CD4-positive, alpha-beta memory T cell (primary cell): ENCODE measurements around the gene PTGER1. TPM values are rescaled to one million over a fixed set of nuclear protein-coding genes. Genes with fewer than 3 reads are reported as not detected.
A peak's percentile ranks its signal among the peaks of the same experiment; 100 is the strongest.

ENCODE experiments used
- CTCF ChIA-PET: fragments of 350-600 bp; sonication (Branson Sonifier 250); formaldehyde crosslinking; loops from one replicate; lab custom pipeline; 2021; ENCODE audit warnings: inconsistent platforms; ENCODE audit not compliant: partially characterized antibody; lab: Charles Lee
- POLR2A ChIA-PET: fragments of 350-600 bp; sonication (Branson Sonifier 250); formaldehyde crosslinking; loops from one replicate; lab custom pipeline; 2021; ENCODE audit not compliant: partially characterized antibody; lab: Charles Lee
- DNase-seq, 5 donors: peaks; one replicate each; pipeline versions ENCODE4 v3.0.0 to v3.0.0-alpha.2; 2020 to 2022; ENCODE audit warnings: mixed read lengths in 1 of 5
- H3K27ac ChIP-seq: one replicate; pipeline ENCODE4 v1.7.0; 2013; ENCODE audit warnings: low read depth, low read length
- H3K27me3 ChIP-seq: 2 replicates; pipeline ENCODE4 v1.7.0; 2013; ENCODE audit warnings: mild to moderate bottlenecking, low read length, moderate library complexity; ENCODE audit not compliant: insufficient read depth
- H3K36me3 ChIP-seq: 2 replicates; pipeline ENCODE4 v1.7.0; 2013; ENCODE audit warnings: mild to moderate bottlenecking, low read length, moderate library complexity; ENCODE audit not compliant: insufficient read depth
- H3K4me1 ChIP-seq: 2 replicates; pipeline ENCODE4 v1.7.0; 2013; ENCODE audit warnings: mild to moderate bottlenecking, low read length, moderate library complexity; ENCODE audit not compliant: insufficient read depth
- H3K4me3 ChIP-seq, 2 donors: one replicate each; pipeline ENCODE4 v1.7.0; 2013; ENCODE audit warnings: low read length in 2 of 2, mild to moderate bottlenecking in 1 of 2
- H3K9me3 ChIP-seq, 2 donors: one replicate each; pipeline ENCODE4 v1.7.0; 2013; ENCODE audit warnings: low read length in 2 of 2, control low read depth in 1 of 2; ENCODE audit not compliant: control insufficient read depth in 1 of 2
- H3K27ac Mint-ChIP-seq, 7 donors: one replicate each; pipeline ENCODE4 v1.8.0; 2020 to 2021; ENCODE audit warnings: mixed read lengths in 7 of 7, mild to moderate bottlenecking in 6 of 7, inconsistent platforms in 3 of 7, moderate library complexity in 3 of 7
- H3K27me3 Mint-ChIP-seq, 2 donors: one replicate each; pipeline ENCODE4 v1.8.0; 2020 to 2021; ENCODE audit warnings: mixed read lengths in 2 of 2
- H3K36me3 Mint-ChIP-seq, 2 donors: one replicate each; pipeline ENCODE4 v1.8.0; 2020 to 2021; ENCODE audit warnings: mixed read lengths in 2 of 2, inconsistent platforms in 1 of 2, mild to moderate bottlenecking in 1 of 2
- H3K4me1 Mint-ChIP-seq, 4 donors: one replicate each; pipeline ENCODE4 v1.8.0; 2020 to 2021; ENCODE audit warnings: mixed read lengths in 4 of 4, mild to moderate bottlenecking in 1 of 4
- H3K4me3 Mint-ChIP-seq, 8 donors: one replicate each; pipeline ENCODE4 v1.8.0; 2020 to 2021; ENCODE audit warnings: mixed read lengths in 8 of 8, mild to moderate bottlenecking in 7 of 8, moderate library complexity in 6 of 8, inconsistent platforms in 3 of 8
- H3K9me3 Mint-ChIP-seq, 8 donors: one replicate each; pipeline ENCODE4 v1.8.0; 2020 to 2021; ENCODE audit warnings: mixed read lengths in 8 of 8, mild to moderate bottlenecking in 5 of 8, inconsistent platforms in 3 of 8, moderate library complexity in 1 of 8
- intact Hi-C: fragments of 100-400 bp; cut with micrococcal nuclease; formaldehyde crosslinking; loops from one replicate; pipeline ENCODE4 v1.15.1; 2023
- polyA plus RNA-seq, 2 donors: library from polyadenylated mRNA; unstranded; fragments of 300-500 nt; fragmentation: Illumina TruSeq; gene quantifications; one replicate each; pipeline ENCODE4 v1.2.3, GENCODE V29; 2021
- total RNA-seq, 2 experiments: library from RNA; stranded (reverse); gene quantifications; one replicate each; pipeline ENCODE4 v1.2.3, GENCODE V29; 2021

Gene PTGER1
- total and polyA plus RNA-seq, 4 experiments from 2014 or later, result not detected

GRCh38 chr19:14495672-14496028 is 20.5 kb upstream of the PTGER1 start:
- H3K4me1 Mint-ChIP-seq, result peaks cover 23 to 40% (median 29%) of the 10 kb centered on the region in 4 donors
- intact Hi-C loops, result loop anchor here (1.0 kb wide), 1 partner anchor 10 kb away; no protein-coding TSS in a partner anchor
- CTCF ChIA-PET, result interaction anchor here (1.1 to 3.1 kb wide), 8 partner anchors 10 to 633 kb away, joined by 3 to 35 read pairs (median 6); no protein-coding TSS in a partner anchor
- peaks cover 13 to 15% of the 10 kb centered on the region in 2 donors for H3K36me3 Mint-ChIP-seq
- peak overlapping the region; percentile 84 to 92 (median 88) for H3K4me3 Mint-ChIP-seq
- Histone ChIP-seq H3K36me3 (no peaks in the 10 kb centered on the region), H3K9me3 (no peaks in the 10 kb centered on the region), H3K27ac (peak overlapping the region; percentile 63), H3K27me3 (no peaks in the 10 kb centered on the region), H3K4me3 (peak overlapping the region in 1 of 2 donors; percentile 56), H3K4me1 (peaks cover 27% of the 10 kb centered on the region)
- DNase-seq, result no peak
- no peaks in the 10 kb centered on the region for H3K27me3 Mint-ChIP-seq
- H3K9me3 Mint-ChIP-seq, result peaks cover 0 to 2% (median 0%) of the 10 kb centered on the region in 8 donors
- POLR2A ChIA-PET, result interaction anchor here (0.8 to 26.0 kb wide), 16 partner anchors 10 to 330 kb away, joined by 3 to 1220 read pairs (median 4); partner anchors contain the start of genes DNAJB1, NDUFB7 and TECR
- peak overlapping the region; percentile 84 to 93 (median 89) for H3K27ac Mint-ChIP-seq

- H3K36me3 ChIP-seq, result no peaks in the 10 kb centered on the region
- intact Hi-C loops, result no loop called here
- Mint-ChIP-seq H3K27ac (peak overlapping the region; percentile 85 to 93 (median 89)), H3K27me3 (no peaks in the 10 kb centered on the region), H3K9me3 (peaks cover 0 to 2% (median 0%) of the 10 kb centered on the region in 8 donors), H3K4me1 (peaks cover 23 to 40% (median 29%) of the 10 kb centered on the region in 4 donors), H3K36me3 (peaks cover 14 to 15% of the 10 kb centered on the region in 2 donors), H3K4me3 (peak overlapping the region; percentile 84 to 92 (median 88))
- peak overlapping the region in 1 of 2 donors; percentile 56 for H3K4me3 ChIP-seq
- H3K27ac ChIP-seq, result peak overlapping the region; percentile 63
- no peaks in the 10 kb centered on the region for H3K27me3 ChIP-seq
- H3K9me3 ChIP-seq, result no peaks in the 10 kb centered on the region
- DNase-seq, result peak in 2 of 5 donors; percentile 9 to 39
- ChIA-PET POLR2A (interaction anchor here (0.8 to 26.0 kb wide), 14 partner anchors 9 to 329 kb away, joined by 3 to 1220 read pairs (median 4); partner anchors contain the start of genes DNAJB1, NDUFB7 and TECR), CTCF (interaction anchor here (0.6 to 3.1 kb wide), 8 partner anchors 10 to 66 kb away, joined by 3 to 35 read pairs (median 6); no protein-coding TSS in a partner anchor)
- H3K4me1 ChIP-seq, result peaks cover 27% of the 10 kb centered on the region
These were observed 19.9 kb upstream of the PTGER1 start for GRCh38 chr19:14494910-14495671.

GRCh38 chr19:14494411-14494810 is 19.3 kb upstream of the PTGER1 start:
- Mint-ChIP-seq H3K36me3 (peaks cover 21% of the 10 kb centered on the region in 2 donors), H3K4me1 (peaks cover 23 to 40% (median 29%) of the 10 kb centered on the region in 4 donors), H3K9me3 (peaks cover 0 to 2% (median 0%) of the 10 kb centered on the region in 8 donors), H3K4me3 (peak overlapping the region; percentile 82 to 92 (median 86)), H3K27ac (peak overlapping the region; percentile 83 to 91 (median 87)), H3K27me3 (no peaks in the 10 kb centered on the region)
- Histone ChIP-seq H3K36me3 (no peaks in the 10 kb centered on the region), H3K4me3 (no peak overlapping the region), H3K4me1 (peaks cover 27% of the 10 kb centered on the region), H3K27ac (peak overlapping the region; percentile 63), H3K27me3 (no peaks in the 10 kb centered on the region), H3K9me3 (no peaks in the 10 kb centered on the region)
- DNase-seq, result no peak
- ChIA-PET CTCF (interaction anchor here (0.6 to 3.1 kb wide), 4 partner anchors 11 to 65 kb away, joined by 3 to 35 read pairs (median 6); no protein-coding TSS in a partner anchor), POLR2A (interaction anchor here (1.0 to 26.0 kb wide), 5 partner anchors 12 to 77 kb away, joined by 4 to 1220 read pairs (median 6); partner anchors contain the start of genes DNAJB1, NDUFB7 and TECR)
- intact Hi-C loops, result no loop called here

- Mint-ChIP-seq H3K9me3 (peaks cover 0 to 2% (median 0%) of the 10 kb centered on the region in 8 donors), H3K4me3 (no peak overlapping the region), H3K27me3 (no peaks in the 10 kb centered on the region), H3K36me3 (peaks cover 25 to 26% of the 10 kb centered on the region in 2 donors), H3K4me1 (peaks cover 23 to 40% (median 29%) of the 10 kb centered on the region in 4 donors), H3K27ac (peak overlapping the region; percentile 3 to 85 (median 45))
- no peaks in the 10 kb centered on the region for H3K36me3 ChIP-seq
- no peak overlapping the region for H3K4me3 ChIP-seq
- CTCF ChIA-PET, result interaction anchor here (0.9 to 2.1 kb wide), 6 partner anchors 9 to 58 kb away, joined by 3 to 5 read pairs (median 5); no protein-coding TSS in a partner anchor
- H3K4me1 ChIP-seq, result peaks cover 27% of the 10 kb centered on the region
- POLR2A ChIA-PET, result interaction anchor here (0.6 to 1.4 kb wide), 3 partner anchors 26 to 35 kb away, joined by 3 read pairs; partner anchors contain the start of gene DNAJB1
- H3K27me3 ChIP-seq, result no peaks in the 10 kb centered on the region
- H3K27ac ChIP-seq, result no peak overlapping the region
- intact Hi-C loops, result no loop called here
- DNase-seq, result peak in 1 of 5 donors; percentile 22
- no peaks in the 10 kb centered on the region for H3K9me3 ChIP-seq
These were observed 17.7 kb upstream of the PTGER1 start for GRCh38 chr19:14492756-14493337.

- Histone ChIP-seq H3K27ac (no peak overlapping the region), H3K9me3 (no peaks in the 10 kb centered on the region), H3K27me3 (no peaks in the 10 kb centered on the region), H3K4me1 (peaks cover 5% of the 10 kb centered on the region), H3K4me3 (no peak overlapping the region), H3K36me3 (no peaks in the 10 kb centered on the region)
- no peak for DNase-seq
- ChIA-PET POLR2A (interaction anchor here (1.0 to 2.9 kb wide), 3 partner anchors 17 to 63 kb away, joined by 3 to 13 read pairs (median 3); no protein-coding TSS in a partner anchor), CTCF (interaction anchor here (0.8 to 2.9 kb wide), 10 partner anchors 9 to 351 kb away, joined by 3 to 12 read pairs (median 4); partner anchors contain the start of genes ASF1B and NDUFB7)
- Mint-ChIP-seq H3K27me3 (no peaks in the 10 kb centered on the region), H3K36me3 (peaks cover 18 to 26% of the 10 kb centered on the region in 2 donors), H3K4me1 (peaks cover 7 to 9% (median 8%) of the 10 kb centered on the region in 4 donors), H3K27ac (no peak overlapping the region), H3K9me3 (no peaks in the 10 kb centered on the region), H3K4me3 (no peak overlapping the region)
- intact Hi-C loops, result loop anchor here (10.0 kb wide), 1 partner anchor 283 kb away; the partner anchor contains the start of gene ADGRL1
These were observed 12.4 kb upstream of the PTGER1 start for GRCh38 chr19:14487370-14488125.
